GM19043 (cell line): Measurements from ENCODE around the gene ZNF652.

Experiments
- ATAC-seq: cut with Tn5 transposase; IDR thresholded peaks from one replicate; pipeline ENCODE4 v1.9.1; 2021; ENCODE audit warnings: low read depth; ENCODE audit not compliant: unreplicated experiment

The ZNF652 gene

GRCh38 chr17:49360796-49361128, 1.3 kb downstream of the ZNF652 start:
- ATAC-seq, result no peak

DNA sequence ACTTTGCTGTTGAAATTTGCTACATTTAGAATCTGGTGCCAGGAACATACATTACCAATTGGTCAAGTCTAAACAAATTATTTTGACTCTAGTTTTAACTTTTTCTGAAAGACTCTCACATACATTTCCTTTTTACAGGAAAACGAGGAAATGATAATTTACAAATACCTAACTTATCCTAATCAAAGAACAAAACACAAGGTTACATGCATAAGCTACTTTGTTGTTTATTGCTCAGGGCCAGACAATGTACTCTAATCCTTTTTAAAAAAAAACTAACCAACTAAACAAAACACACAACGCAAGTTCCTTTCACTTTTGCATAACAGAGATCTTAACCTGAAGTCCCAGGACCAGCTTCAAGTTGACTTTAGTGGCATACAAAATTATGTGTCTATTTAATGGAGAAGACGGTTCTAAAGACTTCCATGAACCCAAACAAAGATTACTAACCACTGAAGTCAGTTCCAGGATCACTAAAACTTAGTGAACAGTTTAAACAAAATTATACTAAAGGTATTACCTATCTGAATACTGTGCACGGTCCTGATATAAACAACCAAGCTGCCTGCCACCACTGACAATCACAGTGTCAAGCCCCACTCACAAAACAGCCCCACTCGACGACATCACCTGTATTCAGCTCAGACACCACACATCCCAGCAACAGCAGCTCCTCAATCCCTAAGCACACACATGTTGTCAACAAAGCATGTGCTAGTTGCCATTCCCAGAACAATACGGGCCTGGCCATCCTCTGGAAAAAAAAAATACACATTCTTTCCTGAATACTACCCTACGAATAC, 1.9 kb downstream of the ZNF652 start:
- no peak for ATAC-seq

DNA sequence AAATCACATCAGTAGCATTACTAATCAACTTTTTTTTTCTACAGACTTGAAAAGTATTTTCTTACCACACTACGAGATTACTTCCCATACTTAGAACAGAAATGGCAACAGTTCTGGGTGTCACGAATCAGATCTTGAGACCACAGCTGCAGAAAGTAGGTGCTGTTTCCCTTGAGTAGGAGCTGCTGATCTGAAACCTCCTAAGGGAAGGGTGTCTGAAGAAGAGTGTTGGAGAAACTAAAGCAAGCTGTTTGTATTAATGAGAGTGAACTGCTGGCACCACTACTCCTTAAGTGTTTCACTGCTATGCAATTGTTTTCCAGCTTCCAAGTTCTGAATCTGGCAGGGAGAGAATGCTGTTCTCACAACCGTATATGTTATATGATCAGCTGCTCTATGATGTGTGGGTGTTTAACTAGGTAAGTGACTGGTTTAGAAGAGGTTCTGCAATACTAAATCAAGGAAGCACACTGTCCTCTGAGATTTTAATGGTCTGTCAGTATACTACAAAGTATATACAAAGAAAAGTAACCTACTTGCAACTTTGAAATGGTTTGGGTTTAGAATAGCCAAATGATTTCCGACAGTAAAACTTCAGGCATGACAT, 3.3 kb downstream of the ZNF652 start:
- ATAC-seq, result peak; percentile 50

DNA sequence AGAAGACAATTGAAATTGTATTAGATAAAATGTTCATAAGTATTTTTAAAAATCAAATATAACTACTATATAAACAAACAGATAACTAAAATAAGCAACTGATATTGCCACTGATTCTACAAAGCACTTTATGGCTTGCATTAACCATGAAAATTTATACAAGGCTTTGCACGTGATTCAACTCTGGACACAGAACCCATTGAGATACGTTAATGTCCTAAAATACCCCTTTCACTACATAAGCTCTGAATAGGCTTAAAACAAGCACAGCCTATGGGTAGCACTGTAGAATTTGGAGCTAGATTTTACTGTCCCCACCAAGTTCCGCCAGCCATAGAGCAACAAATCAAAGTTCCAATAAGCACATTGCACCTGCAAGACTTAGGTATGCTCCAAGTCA, 4.5 kb downstream of the ZNF652 start:
- ATAC-seq, result no peak

- no peak for ATAC-seq
These were observed 5.7 kb downstream of the ZNF652 start for GRCh38 chr17:49356320-49356719.

DNA sequence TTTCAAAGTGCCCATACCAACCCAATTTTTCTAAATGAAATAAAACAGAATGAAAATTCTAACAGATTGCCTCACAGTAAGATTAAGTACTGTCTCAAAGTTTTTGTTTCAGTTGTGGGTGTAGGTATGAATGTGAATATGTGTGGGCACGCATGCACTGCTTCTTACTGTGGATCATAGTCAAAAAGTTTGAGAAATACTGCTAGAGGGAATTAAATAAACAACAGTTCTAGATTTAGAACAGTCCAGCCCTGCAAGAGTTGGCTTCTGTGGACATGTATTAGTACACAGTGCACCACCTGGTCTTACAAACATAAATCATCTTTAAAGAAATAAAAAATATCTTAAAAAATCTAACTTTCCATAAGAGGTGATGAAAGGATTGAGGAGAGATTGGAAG, 8.4 kb downstream of the ZNF652 start:
- no peak for ATAC-seq

GRCh38 chr17:49352587-49353154, 9.4 kb downstream of the ZNF652 start:
- no peak for ATAC-seq

GRCh38 chr17:49351572-49352140, 10.4 kb downstream of the ZNF652 start:
- no peak for ATAC-seq

DNA sequence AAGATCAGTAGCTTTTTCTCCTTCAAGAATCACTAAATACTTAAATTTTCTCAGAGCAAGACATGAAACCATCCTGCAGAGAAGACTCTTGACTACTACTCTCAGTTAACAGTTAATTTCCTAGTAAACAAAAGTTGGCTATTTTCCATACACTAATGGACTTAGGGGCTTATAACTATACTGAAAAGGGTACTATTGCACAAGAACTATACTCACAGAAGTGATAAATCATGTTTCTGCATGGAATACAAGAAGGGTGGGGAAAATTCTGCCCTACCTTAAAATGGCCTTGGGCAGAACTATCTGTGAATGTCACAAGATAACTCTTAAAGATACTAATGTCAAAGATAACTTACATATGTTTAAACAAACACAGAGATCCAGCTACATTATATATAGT, 12.5 kb downstream of the ZNF652 start:
- no peak for ATAC-seq

DNA sequence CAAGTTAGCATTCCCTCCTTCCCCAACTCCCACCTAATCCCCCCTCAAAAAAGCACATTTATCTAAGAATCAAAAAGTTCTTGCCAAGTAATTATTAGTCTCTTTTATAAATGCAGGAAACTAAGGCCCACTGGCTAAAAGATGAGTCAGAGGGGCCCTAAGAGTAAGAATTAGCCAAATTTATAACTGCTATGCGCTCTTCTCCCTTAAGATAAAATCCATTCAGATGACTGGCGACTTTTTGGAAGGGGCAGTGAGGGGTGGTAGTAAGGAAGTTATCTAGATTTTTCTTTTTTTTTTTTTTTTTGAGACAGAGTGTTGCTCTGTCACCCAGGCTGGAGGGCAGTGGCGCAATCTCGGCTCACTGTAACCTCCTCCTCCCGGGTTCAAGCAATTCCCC, 17.1 kb downstream of the ZNF652 start:
- no peak for ATAC-seq

DNA sequence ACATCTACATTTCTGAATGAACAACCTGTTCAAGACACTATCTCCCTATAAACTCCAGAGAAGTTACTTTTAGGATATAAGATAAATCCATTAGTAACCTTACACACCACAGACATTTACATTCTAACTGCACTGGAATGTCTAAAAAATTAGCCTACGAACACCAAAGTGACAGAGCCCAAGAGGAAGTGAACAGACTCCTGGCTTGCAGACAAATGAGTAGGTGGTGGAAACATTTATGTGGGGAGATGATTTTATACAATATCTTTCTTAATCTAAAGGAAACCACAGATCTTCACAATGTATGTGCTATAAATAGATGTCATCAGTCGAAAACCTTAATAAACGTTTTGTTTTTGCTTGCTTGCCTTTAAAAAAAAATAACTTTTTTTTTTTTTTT, 18.8 kb downstream of the ZNF652 start:
- no peak for ATAC-seq

GRCh38 chr17:49342575-49342936, 19.5 kb downstream of the ZNF652 start:
- ATAC-seq, result peak; percentile 13

DNA sequence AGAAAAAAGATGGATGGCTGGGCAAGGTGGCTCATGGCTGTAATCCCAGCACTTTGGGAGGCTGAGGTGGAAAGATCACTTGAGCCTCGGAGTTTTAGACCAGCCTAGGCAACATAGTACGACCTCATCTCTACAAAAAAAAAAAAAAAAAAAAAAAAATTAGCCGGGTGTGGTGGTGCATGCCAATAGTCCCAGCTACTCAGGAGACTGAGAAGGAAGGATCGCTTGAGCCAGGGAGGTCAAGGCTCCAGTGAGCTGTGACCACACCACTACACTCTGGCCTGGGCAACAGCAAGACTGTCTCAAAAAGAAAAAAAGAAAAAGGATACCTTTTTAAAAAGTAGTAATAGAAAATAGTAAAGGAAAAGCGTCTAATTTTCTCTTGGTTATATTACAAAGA, 20.7 kb downstream of the ZNF652 start:
- no peak for ATAC-seq

GRCh38 chr17:49339354-49339753, 22.7 kb downstream of the ZNF652 start:
- no peak for ATAC-seq

DNA sequence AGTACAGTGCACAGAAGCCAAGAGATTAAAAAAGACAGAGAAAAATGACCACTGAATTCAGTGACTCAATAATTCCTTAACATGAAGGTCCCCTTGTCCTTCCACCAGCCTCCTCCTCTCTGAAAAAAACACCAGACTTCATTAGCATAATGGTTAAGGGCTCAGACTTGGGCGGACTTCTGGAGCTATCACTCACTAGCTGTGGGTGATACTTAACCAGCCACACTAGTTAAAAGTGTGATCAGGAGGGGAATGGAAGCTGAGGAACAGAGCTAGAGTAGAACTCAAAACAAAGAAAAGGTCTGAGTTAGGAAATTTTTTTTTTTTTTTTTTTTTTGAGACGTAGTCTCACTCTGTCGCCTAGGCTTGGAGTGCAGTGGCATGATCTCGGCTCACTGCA, 23.2 kb downstream of the ZNF652 start:
- ATAC-seq, result no peak

- no peak for ATAC-seq
These were observed 24.2 kb downstream of the ZNF652 start for GRCh38 chr17:49337884-49338283.

DNA sequence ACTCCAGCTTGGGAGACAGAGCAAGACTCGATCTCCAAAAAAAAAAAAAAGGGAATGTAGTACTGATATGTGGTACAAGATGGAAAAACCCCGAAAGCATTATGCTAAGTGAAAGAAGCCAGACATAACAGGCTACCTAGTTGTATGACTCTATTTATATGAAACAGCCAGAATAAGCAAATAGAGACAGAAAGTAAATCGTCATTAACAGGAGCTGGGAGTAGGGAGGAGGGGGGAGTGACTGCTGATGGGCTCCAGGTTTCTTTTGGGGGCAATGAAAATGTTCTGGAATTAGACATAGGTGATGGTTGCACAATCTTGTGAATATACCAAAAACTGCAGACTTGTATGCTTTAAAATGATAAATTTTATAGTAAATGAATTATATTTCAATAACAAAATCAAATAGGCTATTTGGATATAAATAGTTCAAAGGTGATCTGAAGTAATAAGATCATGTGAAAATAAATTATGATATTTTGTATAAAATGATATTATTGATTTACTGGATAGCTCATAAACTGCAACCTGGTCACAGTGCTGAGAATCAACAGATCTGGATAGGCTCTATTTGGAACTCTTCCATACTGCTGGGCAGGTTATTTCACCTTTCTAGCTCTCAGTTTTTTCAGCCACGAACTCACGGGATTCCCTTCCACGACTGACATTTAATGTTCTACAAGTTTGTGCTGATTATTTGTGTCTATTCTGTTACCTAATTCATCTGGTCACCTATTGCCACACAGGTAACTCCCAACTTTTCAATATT, 27.1 kb downstream of the ZNF652 start:
- no peak for ATAC-seq

DNA sequence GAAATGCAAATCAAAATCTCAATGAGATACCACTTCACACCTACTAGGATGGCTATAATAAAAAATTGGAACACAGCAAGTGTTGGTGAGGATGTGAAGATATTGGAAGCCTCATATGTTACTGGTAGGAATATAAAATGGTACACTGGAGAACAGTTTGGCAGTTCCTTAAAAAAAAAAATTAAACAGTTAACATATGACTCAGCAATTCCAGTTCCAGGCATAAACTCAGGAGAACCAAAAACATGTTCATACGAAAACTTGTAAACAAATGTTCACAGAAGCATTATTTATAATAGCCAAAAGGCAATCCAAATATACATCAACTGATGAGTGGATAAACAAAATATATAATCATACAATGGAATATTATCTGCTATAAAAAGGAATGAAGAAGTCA, 28.2 kb downstream of the ZNF652 start:
- ATAC-seq, result no peak

DNA sequence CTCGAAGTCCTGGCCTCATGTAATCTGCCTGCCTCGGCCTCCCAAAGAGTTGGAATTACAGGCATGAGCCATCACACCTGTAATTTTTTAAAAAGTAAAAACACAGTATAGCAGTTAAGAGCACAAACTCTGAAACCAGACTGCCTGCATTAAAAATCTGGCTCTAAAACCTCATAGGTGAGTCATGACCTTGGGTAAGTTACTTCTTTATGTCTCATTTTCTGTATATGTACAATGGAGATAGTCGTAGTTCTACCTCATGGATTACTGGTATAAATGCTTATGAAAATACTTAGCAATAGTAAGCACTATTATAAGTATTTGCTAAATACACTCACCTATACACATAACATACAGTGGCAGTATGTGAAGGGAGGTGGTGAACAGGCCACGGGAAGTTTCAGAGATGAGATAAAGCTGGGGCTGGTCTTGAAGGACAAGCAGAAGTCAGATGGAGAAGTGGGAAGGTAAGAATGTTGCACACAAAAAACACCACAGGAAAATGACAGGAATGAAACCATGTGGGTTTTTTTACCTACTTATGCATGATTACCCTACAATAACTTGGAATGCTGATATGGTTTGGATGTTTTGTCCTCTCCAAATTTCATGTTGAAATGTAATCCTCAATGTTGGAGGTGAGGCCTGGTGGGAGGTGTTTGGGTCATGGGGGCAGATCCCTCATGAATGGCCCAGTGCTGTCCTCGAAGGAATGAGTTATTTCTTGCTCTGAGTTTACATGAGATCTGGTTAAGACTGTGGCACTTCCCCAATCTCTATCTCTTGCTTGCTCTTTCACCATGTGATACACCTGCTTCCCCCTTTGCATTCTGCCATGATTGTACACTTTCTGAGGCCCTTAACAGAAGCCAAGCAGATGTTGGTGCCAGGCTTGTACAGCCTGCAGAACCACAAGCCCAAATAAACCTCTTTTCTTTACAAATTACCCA, 33.9 kb downstream of the ZNF652 start:
- no peak for ATAC-seq

GRCh38 chr17:49325980-49326379, 36.1 kb downstream of the ZNF652 start:
- no peak for ATAC-seq
